Activated CD8-positive, alpha-beta T cell treated with anti-CD3 and anti-CD28 coated beads for 36 hours (primary cell): Measurements from ENCODE around the gene CSAG2. TPM values are rescaled to one million over a fixed set of nuclear protein-coding genes. Genes with fewer than 3 reads are reported as not detected.
"Not testable (repeated sequence)": the region's sequence is repeated elsewhere in the genome, so short reads cannot be mapped to it uniquely, and the experiment has no call there.

Experiments
- ATAC-seq: fragments of 200-7000 bp; cut with Tn5 transposase; one replicate; pipeline ENCODE4 v1.10.0; 2021; ENCODE audit warnings: mild to moderate bottlenecking, moderate library complexity
- CTCF ChIA-PET: fragments of 350-600 bp; sonication (Branson Sonifier 250); formaldehyde crosslinking; loops from one replicate; lab custom pipeline; 2021; ENCODE audit warnings: antibody characterized with exemption; lab: Charles Lee
- POLR2A ChIA-PET: fragments of 350-600 bp; sonication (Branson Sonifier 250); formaldehyde crosslinking; loops from one replicate; lab custom pipeline; 2021; ENCODE audit warnings: antibody characterized with exemption; lab: Charles Lee
- DNase-seq: peaks from one replicate; pipeline ENCODE4 v3.0.0-alpha.2; 2020
- H3K27ac Mint-ChIP-seq: one replicate; pipeline ENCODE4 v1.8.0; 2021; ENCODE audit warnings: mild to moderate bottlenecking, mixed read lengths
- H3K27me3 Mint-ChIP-seq: one replicate; pipeline ENCODE4 v1.8.0; 2021; ENCODE audit warnings: mixed read lengths
- H3K36me3 Mint-ChIP-seq: one replicate; pipeline ENCODE4 v1.8.0; 2021; ENCODE audit warnings: low read depth, mixed read lengths
- H3K4me1 Mint-ChIP-seq: one replicate; pipeline ENCODE4 v1.8.0; 2021; ENCODE audit warnings: low read depth, mixed read lengths
- H3K4me3 Mint-ChIP-seq: one replicate; pipeline ENCODE4 v1.8.0; 2021; ENCODE audit warnings: mild to moderate bottlenecking, moderate library complexity, mixed read lengths
- H3K9me3 Mint-ChIP-seq: one replicate; pipeline ENCODE4 v1.8.0; 2021; ENCODE audit warnings: mixed read lengths
- intact Hi-C: fragments of 100-400 bp; cut with micrococcal nuclease; formaldehyde crosslinking; loops from one replicate; pipeline ENCODE4 v1.10.0; 2022
- total RNA-seq, 2 experiments: library from RNA; stranded (reverse); gene quantifications; one replicate each; pipeline ENCODE4 v1.2.3, GENCODE V29; 2021
- TF ChIP-seq, protein P1 (sequence below): fragments of 200-600 bp; IDR thresholded peaks from one replicate; pipeline ENCODE4 v1.8.0; 2022; ENCODE audit warnings: antibody characterized with exemption, mild to moderate bottlenecking

Gene CSAG2
- total RNA-seq, 2 experiments from 2014 or later: not detected

DNA sequence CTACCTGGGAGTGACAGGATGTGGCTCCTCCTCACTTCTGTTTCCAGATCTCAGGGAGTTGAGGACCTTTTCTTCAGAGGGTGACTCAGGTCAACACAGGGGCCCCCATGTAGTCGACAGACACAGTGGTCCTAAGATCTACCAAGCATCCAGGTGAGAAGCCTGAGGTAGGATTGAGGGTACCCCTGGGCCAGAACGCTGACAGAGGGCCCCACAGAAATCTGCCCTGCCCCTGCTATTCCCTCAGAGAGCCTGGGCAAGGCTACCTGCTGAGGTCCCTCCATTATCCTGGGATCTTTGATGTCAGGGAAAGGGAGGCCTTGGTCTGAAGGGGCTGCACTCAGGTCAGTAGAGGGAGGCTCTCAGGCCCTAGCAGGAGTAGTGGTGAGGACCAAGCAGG is 26.0 kb upstream of the CSAG2 start:
- ChIA-PET CTCF (no interaction called here), POLR2A (no interaction called here)
- DNase-seq (no peak), ATAC-seq (no peak)
- Mint-ChIP-seq H3K4me3 (no peak overlapping the region), H3K9me3 (no peaks in the 10 kb centered on the region), H3K27me3 (no peaks in the 10 kb centered on the region), H3K27ac (no peak overlapping the region), H3K4me1 (no peaks in the 10 kb centered on the region), H3K36me3 (no peaks in the 10 kb centered on the region)
- TF ChIP-seq, protein P1, sequence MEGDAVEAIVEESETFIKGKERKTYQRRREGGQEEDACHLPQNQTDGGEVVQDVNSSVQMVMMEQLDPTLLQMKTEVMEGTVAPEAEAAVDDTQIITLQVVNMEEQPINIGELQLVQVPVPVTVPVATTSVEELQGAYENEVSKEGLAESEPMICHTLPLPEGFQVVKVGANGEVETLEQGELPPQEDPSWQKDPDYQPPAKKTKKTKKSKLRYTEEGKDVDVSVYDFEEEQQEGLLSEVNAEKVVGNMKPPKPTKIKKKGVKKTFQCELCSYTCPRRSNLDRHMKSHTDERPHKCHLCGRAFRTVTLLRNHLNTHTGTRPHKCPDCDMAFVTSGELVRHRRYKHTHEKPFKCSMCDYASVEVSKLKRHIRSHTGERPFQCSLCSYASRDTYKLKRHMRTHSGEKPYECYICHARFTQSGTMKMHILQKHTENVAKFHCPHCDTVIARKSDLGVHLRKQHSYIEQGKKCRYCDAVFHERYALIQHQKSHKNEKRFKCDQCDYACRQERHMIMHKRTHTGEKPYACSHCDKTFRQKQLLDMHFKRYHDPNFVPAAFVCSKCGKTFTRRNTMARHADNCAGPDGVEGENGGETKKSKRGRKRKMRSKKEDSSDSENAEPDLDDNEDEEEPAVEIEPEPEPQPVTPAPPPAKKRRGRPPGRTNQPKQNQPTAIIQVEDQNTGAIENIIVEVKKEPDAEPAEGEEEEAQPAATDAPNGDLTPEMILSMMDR: no peak
- intact Hi-C loops: no loop called here

DNA sequence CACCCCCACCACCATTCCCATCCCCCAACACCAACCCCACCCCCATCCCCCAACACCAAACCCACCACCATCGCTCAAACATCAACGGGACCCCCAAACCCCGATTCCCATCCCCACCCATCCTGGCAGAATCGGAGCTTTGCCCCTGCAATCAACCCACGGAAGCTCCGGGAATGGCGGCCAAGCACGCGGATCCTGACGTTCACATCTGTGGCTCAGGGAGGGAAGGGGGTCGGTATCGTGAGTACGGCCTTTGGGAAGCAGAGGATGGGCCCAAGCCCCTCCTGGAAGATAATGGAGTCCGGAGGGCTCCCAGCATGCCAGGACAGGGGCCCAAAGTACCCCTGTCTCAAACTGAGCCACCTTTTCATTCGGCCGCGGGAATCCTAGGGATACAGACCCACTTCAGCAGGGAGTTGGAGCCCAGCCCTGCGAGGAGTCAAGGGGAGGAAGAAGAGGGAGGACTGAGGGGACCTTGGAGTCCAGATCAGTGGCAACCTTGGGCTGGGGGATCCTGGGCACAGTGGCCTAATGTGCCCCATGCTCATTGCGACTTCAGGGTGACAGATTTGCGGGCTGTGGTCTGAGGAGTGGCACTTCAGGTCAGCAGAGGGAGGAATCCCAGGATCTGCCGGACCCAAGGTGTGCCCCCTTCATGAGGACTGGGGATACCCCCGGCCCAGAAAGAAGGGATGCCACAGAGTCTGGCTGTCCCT is 25.2 kb upstream of the CSAG2 start:
- POLR2A ChIA-PET, ATAC-seq, intact Hi-C loops, H3K36me3 Mint-ChIP-seq, H3K4me1 Mint-ChIP-seq, H3K4me3 Mint-ChIP-seq, H3K27me3 Mint-ChIP-seq, H3K9me3 Mint-ChIP-seq, DNase-seq, CTCF ChIA-PET, H3K27ac Mint-ChIP-seq: not testable (repeated sequence)

DNA sequence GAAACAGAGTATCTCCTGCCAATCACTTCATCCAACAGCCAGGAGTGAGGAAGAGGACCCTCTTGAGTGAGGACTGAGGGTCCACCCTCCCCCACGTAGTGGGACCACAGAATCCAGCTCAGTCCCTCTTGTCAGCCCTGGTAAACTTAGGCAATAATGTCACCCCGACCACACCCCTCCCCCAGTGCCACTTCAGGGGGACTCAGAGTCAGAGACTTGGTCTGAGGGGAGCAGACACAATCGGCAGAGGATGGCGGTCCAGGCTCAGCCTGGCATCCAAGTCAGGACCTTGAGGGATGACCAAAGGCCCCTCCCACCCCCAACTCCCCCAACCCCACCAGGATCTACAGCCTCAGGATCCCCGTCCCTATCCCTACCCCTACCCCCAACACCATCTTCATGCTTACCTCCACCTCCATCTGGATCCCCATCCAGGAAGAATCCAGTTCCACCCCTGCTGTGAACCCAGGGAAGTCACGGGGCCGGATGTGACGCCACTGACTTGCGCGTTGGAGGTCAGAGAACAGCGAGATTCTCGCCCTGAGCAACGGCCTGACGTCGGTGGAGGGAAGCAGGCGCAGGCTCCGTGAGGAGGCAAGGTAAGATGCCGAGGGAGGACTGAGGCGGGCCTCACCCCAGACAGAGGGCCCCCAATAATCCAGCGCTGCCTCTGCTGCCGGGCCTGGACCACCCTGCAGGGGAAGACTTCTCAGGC is 24.3 kb upstream of the CSAG2 start, which contains the start of the genes CSAG1 and MAGEA12:
Gene CSAG1, minus strand, starts transcription at position 461 of the 715 bp plus-strand sequence. CDS start 1,261 bp downstream, outside the sequence.
Gene MAGEA12, plus strand, starts transcription at position 497 of the 715 bp plus-strand sequence. CDS start 2,405 bp downstream, outside the sequence.
- TF ChIP-seq, protein P1: no peak
- H3K4me3 Mint-ChIP-seq: no peak within 1 kb of the TSS
- no peaks in the 10 kb centered on the region for H3K36me3 Mint-ChIP-seq
- intact Hi-C loops: no loop called here
- ATAC-seq (no peak), DNase-seq (no peak)
- ChIA-PET POLR2A (no interaction called here), CTCF (no interaction called here)
- H3K4me1 Mint-ChIP-seq: no peaks in the 10 kb centered on the region
- H3K9me3 Mint-ChIP-seq: no peaks in the 10 kb centered on the region
- peaks cover 2% of the 10 kb centered on the region for H3K27me3 Mint-ChIP-seq
- no peak within 1 kb of the TSS for H3K27ac Mint-ChIP-seq

GRCh38 chrX:152725409-152725808 is 16.3 kb upstream of the CSAG2 start:
- H3K4me1 Mint-ChIP-seq: no peaks in the 10 kb centered on the region
- no peaks in the 10 kb centered on the region for H3K9me3 Mint-ChIP-seq
- no peaks in the 10 kb centered on the region for H3K36me3 Mint-ChIP-seq
- DNase-seq (no peak), ATAC-seq (no peak)
- CTCF ChIA-PET: no interaction called here
- intact Hi-C loops: no loop called here
- POLR2A ChIA-PET: no interaction called here
- no peak overlapping the region for H3K4me3 Mint-ChIP-seq
- TF ChIP-seq, protein P1: no peak
- H3K27me3 Mint-ChIP-seq: peaks cover 2% of the 10 kb centered on the region
- H3K27ac Mint-ChIP-seq: no peak overlapping the region

GRCh38 chrX:152713815-152714787 is 5.0 kb upstream of the CSAG2 start, which contains the start of gene MAGEA2B:
MAGEA2B (plus strand) TSS chrX:152714628; CDS start chrX:152717107, 2,479 bp downstream.
- CTCF ChIA-PET, POLR2A ChIA-PET: not testable (repeated sequence)

GRCh38 chrX:152713195-152713594 is 4.1 kb upstream of the CSAG2 start:
- H3K4me1 Mint-ChIP-seq, H3K27ac Mint-ChIP-seq, H3K4me3 Mint-ChIP-seq, CTCF ChIA-PET, H3K27me3 Mint-ChIP-seq, H3K9me3 Mint-ChIP-seq, DNase-seq, ATAC-seq, H3K36me3 Mint-ChIP-seq, intact Hi-C loops, POLR2A ChIA-PET: not testable (repeated sequence)

More at GRCh38 chrX:152713815-152714787, 5.0 kb upstream of the CSAG2 start, which contains the start of gene MAGEA2B:
- H3K4me3 Mint-ChIP-seq, ATAC-seq, H3K27ac Mint-ChIP-seq, DNase-seq, H3K4me1 Mint-ChIP-seq, H3K36me3 Mint-ChIP-seq, H3K9me3 Mint-ChIP-seq, intact Hi-C loops, H3K27me3 Mint-ChIP-seq: not testable (repeated sequence)

DNA sequence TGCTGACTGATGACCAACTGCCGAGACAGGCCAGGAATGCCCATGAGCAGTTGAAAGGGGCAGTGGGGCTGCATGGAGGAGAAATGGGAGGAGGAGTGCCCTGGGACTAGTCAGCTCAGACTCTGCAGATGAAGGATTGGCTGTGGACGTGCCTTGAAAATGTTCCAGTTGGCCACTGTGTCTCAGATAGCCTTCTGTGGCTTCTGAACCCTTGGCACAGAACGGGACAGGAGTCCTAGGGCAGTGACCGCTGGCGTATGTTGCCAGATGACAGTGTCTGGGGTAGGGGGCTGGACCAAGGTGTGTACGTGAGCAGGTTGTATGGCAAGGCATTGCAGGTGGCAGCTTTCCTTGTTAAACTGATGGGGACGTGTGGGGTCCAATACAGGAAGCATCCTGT is 2.6 kb downstream of the CSAG2 start:
- H3K4me1 Mint-ChIP-seq, H3K36me3 Mint-ChIP-seq, H3K9me3 Mint-ChIP-seq, POLR2A ChIA-PET, intact Hi-C loops, DNase-seq, CTCF ChIA-PET, H3K27ac Mint-ChIP-seq, H3K27me3 Mint-ChIP-seq, ATAC-seq, H3K4me3 Mint-ChIP-seq: not testable (repeated sequence)

DNA sequence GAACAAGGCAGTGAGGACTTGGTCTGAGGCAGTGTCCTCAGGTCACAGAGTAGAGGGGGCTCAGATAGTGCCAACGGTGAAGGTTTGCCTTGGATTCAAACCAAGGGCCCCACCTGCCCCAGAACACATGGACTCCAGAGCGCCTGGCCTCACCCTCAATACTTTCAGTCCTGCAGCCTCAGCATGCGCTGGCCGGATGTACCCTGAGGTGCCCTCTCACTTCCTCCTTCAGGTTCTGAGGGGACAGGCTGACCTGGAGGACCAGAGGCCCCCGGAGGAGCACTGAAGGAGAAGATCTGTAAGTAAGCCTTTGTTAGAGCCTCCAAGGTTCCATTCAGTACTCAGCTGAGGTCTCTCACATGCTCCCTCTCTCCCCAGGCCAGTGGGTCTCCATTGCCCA is 8.7 kb downstream of the CSAG2 start:
- H3K36me3 Mint-ChIP-seq, CTCF ChIA-PET, H3K4me3 Mint-ChIP-seq, ATAC-seq, H3K4me1 Mint-ChIP-seq, intact Hi-C loops, H3K27me3 Mint-ChIP-seq, H3K9me3 Mint-ChIP-seq, H3K27ac Mint-ChIP-seq, DNase-seq, POLR2A ChIA-PET: not testable (repeated sequence)
